ENCODE data around the gene TEP1.

GRCh38 chr14:20383032-20383431 is 30.3 kb downstream of the TEP1 start:
- TF ChIP-seq CTCF (IDR thresholded peaks at IDR 0.05) (no peak), POLR2A (IDR thresholded peaks at IDR 0.05) (no peak)

Data from vagina (tissue), 2 donors.